ENCODE data around the gene GRPEL1.

Gene GRPEL1

DNA sequence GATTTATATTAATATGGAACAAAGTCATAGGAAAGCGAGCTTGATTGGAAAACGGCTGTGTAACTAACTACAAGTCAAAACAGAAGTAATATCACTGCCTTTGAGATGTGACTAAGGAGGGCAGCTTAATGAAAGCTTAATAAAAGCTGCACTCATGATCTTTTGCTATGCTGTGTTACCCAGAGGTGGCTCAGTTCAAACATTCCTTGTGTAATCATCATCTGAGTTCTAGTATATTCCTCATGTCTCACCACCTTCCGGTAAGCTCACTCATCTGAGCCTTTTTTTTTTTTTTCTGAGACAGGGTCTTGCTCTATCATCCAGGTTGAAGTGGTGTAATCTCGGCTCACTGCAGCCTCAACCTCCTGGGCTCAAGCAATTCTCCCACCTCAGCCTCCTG is 5.0 kb downstream of the GRPEL1 start:
- DNase-seq, result no peak

DNA sequence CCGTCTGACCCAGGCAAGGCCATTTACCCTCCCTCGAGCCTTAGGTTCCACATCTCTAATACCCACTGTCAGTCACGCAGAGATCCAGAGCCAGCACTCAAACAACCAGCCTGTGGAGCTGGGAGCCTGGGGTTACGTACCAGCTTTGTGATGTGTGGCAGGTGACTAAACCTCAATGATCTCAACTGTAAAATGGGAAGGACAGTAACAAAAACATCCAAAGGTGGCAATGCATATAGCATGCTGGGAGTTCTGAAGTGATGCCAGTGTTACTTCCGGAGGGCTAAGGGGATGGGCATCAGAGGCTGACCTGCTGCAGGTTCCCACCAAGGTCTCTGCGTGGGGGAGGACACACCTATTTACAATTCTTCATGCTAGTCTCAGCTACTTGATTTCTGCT is 6.0 kb downstream of the GRPEL1 start:
- peak; percentile 32 for DNase-seq

DNA sequence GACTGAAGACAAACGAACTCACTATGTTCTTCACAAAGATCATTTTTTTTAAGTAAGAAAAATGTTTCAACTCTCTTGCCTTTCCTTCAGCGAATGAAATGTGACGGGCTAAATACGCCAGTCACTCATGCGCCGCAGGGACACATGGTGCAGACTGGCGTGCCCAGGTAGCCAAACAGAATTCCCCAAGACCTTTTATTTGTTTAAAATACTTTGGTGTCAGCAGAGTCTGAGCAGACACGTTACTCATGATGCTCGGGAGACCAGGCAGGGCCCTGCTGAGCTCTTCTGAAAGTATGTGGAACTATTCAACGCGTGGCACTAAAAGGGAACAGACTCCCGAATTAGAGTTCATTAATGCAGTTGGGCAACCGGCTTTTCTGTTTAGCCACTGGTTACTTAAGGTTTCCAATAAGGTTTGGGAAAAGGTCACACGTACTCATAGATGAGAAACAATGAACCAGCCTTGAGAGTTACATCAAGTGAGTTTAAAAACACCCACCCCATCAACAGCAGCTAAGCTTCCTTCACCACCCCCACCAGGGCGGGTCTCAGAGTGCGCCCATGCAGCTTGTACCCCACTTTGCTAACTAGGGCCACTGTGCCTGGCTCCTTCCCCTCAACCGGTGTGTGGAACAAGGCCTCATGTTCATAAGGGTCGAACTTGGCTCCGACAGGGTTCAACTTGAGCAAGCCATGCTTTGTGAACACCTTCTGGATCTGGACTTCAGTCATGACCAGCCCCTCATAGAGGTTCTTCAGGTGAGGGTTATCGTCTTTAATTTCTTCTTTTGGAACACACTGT is 7.3 kb downstream of the GRPEL1 start:
- no peak for DNase-seq

DNA sequence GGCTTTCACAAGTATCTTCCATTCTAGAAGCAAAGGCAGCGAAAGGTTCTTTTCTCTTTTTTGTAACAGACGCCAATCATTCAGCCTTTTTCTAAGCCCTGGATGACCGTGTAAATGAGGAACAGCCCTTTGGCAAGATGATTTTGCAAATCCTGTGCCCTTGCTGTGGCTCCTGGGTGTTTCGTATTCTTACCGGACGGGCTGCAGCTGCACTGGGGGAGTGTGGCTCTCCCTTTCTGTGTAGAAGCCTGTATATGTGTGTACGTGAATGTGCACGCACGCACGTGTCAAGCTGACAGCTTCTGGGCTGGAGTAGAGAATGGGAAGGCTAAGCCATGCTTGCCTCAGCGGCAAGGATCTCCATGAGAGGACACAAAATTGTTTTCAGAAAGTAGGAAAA is 8.2 kb downstream of the GRPEL1 start:
- DNase-seq, result no peak

DNA sequence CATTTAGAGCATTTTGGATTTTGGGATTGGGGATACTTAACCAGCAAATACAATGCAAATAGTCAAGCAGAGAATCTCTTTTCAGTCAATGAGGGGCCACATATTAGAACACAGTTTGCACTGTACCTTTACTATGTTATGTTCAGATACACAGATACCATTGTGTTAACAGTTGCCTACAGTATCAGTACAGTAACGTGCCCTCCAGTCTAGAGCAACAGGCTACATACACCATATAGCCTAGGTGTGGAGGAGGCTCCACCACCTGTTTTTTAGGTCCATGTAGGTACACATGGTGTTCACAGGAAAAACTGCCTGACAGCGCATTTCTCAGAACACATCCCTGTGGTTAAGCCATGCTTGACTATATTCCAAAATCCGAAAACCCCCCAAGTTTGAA is 9.1 kb downstream of the GRPEL1 start:
- DNase-seq, result no peak

DNA sequence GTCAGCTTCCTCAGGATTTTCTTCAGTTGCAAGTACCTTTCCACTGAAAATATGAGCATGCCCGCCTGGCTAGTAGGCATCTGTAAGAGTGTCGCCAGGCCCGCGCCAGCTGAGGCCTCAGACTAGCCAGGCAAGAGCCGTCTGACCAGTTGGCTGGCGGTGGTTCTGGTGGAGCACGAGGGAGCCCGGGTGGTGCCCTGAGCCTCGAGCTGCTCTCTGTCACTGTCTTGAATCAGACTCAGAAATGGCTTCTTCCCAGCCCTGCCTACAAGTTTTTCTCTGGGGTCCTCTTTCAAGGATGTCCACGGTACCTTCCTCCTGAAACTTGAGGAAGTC is 11.9 kb downstream of the GRPEL1 start:
- DNase-seq, result no peak

DNA sequence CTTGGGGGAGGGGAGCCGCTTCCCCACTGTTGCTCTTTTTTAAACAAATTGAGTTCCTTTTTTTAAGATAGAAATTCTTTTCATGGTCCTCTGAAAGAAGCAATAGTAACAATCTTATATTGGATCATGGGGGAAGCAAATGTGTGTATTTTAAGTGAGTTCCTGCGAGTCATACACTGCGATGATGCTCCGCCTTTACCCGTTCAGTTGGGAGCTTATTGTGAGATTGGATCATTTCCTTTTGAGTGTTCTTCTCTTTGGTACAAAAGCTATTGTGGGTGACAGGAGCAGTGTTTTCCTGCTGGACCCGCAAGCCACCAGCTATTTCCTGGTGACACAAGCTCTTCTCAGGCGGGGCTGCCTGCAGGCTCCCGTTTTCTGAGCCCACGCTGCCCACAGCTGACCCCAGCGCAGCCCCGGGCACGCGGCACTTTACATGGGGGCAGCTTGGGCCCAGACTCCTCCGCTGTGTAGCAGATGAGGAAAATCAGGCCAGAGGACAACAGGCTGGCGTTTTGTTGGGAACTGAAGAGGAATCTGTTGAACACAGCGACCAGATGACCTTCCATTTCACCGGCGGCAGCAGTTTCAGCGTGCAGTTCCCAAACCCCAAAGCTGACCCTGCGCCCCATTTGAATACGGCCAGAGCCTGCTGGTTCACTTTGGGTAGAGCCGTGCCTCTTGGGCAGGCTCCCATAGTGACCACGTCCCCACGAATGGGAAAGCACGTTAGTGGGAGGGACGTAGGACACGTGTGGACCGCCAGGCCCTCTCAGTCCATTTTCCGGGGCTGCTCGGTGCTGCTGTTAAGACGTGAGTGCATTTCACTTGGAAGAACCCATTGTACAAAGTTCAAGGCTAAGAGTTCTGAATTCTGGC is 12.5 kb downstream of the GRPEL1 start:
- no peak for DNase-seq

DNA sequence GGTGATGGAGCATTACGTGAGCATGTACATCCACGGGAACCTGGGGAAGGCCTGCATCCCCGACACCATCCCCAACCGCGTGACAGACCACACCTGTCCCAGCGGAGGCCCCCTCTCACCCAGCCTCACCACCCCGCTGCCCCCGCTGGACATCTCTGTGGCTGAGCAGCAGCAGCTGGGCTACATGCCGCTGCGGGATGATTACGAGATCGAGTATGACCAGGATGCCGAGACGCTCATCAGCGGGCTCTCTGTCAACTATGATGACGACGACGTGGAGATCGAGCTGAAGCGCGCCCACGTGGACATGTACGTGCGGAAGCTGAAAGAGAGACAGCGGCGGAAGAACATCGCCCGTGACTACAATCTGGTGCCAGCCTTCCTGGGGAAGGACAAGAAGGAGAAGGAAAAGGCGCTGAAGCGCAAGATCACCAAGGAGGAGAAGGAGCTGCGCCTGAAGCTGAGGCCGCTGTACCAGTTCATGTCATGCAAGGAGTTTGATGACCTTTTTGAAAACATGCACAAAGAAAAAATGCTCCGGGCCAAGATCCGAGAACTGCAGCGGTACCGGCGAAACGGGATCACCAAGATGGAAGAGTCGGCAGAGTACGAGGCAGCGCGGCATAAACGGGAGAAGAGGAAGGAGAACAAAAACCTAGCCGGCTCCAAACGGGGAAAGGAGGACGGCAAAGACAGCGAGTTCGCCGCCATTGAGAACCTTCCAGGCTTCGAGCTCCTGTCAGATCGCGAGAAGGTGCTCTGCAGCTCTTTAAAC is 13.6 kb downstream of the GRPEL1 start:
- no peak for DNase-seq

DNA sequence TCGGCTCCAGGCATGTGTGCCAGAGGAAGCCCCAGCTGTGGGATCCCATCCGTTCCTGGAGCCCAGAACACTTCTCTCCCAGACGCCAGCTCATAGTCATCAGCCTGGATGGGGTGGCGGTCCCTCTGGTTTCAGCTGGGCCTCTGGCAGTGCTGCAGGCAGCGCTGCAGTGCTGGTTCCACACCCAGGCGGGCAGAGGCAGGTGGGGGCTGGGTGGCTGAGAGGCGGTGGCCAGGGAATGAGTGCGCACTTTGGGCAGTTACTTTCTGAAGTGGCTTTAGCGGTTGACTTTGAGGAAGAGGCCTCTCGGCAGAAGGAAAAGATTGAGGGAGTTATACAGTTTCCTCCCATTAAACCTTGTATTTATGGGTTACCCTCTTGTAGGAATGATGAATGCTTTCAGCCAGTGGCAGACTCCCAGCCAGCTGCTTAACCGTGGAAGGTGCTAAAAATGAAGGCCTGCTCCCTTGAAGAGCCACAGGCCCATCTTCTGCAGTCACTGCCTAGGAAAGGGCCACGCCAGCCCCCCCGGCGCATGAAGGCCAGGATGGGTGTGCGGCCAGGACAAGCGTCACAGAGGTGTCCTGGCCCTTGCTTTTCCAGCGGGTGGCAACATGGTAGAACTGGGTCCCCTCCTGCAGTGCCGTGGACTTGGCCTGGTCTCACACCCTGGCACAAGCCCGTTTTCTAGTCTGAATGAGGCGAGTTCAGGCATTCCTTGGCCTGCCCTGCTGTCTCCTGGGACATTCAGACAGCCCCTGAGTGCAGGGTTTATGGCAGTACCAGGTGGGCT is 14.7 kb downstream of the GRPEL1 start:
- DNase-seq, result no peak

DNA sequence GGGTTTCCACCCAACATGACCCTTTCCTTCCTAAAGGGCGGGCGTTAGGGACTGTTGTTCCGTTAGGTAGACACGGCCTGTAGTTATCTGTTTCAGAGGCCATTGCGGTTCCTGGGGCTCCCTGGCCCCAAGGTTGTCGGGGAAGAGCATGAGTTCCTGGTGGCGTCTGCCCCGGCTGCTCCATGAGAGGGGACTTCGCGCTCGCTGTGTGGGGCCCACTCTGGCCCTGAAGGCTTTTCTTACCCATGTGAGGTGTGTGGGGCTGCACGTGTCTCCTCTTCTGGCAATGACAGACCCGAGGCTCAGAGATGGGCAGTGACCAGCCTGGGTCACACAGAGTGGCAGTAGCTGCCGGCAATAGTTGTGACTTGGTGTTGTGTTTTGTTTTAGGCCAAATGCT is 15.6 kb downstream of the GRPEL1 start:
- no peak for DNase-seq

DNA sequence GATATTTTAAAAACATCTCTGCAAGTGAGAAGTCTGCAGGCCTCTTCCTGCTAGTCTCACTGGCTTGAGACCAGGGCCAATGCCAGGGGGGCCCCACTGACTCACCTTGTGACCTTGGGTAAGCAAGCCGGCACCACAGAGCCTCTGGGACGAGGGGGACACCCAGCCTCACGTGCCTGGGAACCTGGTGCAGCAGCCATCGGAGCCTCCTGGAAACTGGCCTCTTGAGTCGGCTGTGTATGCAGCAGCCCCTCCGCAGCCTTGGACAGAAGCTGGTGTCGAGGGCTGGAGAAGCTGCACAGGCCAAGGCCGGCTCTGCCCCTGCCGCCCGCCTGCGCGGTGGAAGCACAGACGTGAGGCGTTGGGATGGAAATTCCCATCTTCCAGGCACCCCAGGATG is 16.0 kb downstream of the GRPEL1 start:
- DNase-seq, result no peak

DNA sequence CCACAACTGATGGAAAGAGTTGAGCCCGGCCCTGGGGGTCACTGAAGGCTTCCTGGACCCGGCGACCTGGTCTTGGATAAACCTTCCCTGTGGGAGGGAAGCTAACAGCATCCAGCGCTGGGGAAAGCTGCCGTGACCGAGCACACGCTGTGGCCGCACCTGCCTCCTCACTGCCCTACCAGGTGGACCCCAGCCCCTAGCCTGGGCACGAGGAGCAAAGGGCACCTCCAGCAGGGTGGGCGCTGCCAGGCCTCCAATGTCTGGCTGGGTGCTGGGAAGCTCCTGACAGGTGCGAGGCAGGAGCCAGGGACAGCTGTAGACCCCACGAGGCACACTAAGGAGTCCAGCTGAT is 16.7 kb downstream of the GRPEL1 start:
- no peak for DNase-seq

DNA sequence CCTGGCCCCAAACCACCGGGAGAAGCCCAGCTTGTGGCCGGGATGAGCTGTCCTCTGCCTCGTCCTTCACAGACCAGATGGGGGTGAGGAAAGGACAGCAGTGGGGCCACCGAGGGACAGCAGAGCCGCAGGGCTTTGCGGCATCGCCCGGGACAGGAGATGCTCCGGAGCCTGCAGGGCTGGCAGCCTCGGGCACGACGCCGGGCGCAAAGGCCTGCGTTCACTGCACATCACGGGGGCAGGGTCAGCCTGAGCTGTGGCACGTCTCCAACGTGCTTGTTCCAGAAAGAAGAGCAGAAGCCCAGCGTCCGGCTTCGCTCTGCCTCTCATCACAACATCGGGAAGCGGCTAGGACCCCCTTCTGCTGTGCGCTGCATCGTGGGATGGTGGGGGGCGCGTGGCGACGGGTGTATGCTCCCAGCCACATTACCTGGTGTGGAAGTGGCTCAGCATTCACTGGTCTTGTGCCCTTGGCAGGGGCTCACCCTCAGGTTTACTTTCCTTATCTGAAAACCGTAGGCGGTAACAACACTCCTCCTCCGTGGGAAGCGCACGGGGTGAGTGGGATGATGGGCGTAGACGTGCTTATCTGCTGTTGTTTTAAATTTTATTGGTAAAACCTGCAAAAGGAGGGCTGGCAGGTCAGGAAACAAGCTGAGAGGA is 17.3 kb downstream of the GRPEL1 start:
- DNase-seq, result no peak

DNA sequence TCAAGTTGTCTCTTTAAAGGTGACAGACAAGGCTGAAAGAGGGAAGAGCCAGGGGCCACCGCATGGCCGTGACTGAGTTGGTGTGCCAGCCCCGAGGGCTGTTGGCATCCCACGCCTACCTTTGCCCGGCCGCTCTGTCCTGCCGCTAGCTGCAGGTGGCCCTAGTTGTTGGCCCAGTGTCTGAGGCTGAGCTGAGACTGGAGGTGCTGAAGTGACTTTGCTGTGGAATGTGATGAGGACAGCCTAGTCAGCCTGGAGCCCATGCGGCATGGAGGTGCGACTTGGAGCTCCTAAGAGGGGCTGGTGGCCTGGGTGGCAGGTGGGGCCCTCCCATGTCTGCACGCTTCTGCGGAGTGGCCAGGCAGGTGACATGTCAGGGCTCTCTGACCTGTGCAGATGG is 18.1 kb downstream of the GRPEL1 start:
- DNase-seq, result no peak

DNA sequence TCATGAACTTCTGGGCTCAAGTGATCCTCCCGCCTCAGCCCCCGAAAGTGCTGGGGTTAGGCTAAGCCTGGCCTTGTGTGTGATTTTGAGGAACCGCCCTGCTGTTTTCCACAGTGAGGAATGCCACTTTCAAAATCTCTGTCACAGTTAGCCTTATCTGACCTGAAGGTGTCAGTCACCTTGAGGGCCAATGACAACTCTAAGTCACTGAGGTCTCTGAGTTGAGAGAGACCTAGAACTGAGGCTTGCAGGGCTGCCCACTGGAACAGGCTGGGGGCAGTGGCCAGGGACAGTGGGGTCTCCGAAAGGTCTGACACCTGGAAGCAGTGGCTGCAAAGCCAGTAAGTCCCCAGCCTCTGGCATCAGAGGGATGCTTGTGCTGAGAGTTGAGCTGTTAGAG is 18.6 kb downstream of the GRPEL1 start:
- no peak for DNase-seq

DNA sequence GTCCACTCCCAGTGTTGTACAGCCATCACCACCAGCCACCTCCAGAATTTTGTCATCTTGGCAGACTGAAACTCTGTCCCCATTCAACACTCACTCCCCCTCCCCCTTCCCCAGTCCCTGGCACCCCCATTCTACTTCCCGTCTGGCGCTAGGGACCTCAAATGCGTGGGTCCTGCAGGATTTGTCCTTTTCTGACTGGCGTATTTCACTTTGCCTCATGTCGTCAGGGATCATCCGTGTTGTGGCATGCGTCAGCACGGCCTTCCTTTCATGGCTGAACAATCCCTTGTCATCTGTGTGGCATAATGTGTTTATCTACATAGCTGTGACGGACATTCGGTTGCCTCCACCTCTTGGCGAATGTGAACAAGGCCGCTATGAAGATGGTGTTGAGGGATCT is 19.2 kb downstream of the GRPEL1 start:
- DNase-seq, result no peak

DNA sequence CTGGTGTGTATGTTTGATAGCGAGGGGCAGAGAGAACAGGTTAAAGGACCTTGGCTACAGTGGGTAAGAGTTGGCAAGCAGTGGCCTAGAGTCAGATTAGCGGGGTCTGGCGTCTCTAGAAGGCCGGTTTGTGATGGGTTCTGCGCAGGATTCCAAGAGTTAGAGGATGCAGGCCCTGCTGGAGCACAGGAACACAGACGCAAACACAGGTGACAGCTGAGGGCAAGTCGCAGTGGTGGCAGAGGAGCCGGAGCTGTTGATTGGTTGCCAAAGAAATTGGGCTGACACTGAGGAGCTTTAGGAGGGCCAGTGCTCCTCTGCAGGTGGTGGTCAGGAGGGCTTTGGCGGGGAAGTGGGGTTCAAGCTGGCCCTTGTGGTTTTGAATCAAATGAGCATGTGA is 20.9 kb downstream of the GRPEL1 start:
- no peak for DNase-seq

DNA sequence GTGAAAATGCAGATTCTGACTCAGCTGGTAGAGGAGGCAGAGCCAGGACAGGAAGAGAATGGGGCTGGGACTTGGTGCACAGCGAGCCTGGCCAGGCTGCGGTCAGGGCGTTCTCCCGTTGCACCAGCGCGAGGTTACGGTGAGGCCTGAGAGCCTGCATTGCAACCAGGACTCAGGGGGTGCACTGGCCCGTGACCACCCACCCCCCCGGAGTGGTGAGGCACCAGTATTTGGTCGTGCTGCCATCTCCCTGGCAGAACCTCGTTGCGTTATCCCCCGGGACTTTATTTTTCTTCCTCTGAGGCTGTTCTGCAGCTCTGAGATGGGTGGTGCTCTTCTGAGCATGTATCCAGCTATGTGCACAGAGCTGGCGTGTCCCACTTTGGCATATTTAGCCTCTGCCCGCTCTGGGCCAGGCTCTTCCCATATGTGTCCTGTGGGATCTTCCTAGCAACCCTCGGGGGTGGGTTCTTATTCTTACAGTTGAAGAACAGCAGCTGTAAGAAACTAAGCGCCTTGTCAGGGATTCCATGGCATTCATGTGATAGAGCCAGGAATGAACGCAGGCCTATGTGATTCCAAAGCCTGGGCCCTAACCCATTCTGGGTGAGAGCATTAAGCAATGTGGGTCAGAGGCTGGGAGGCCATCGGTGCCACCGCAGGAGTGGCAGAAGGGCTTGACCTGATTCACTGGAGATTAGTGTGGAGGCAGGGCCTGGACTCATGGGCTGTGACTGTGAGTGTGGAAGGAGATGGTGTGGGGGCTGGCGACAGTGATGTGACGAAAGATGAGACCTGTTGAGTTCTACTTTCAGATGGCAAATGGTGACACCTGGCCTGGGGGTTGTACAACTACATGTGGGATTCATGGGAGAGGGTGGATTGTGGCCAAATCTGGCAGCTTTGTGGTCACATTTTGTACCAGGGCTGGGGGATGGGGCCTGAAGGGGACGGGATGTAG is 21.6 kb downstream of the GRPEL1 start:
- DNase-seq, result no peak

DNA sequence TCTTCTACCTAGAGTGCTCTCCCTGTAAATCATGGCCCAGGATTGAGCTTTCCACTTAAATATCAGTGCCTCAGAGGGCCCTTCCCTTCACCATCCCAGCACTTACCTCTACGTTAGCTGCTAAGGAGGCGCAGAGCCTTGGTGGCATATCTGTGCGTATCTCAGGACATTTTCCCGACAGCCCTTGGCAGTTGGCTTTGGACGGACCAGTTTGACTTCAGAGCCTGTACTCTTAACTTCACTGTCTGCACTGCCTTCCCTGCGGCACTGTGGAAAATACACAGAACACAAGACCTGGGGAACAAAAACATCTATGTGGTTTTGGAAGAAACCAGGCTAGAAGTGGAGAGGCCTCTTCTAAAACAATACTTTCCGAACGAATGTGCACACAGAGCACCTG is 22.3 kb downstream of the GRPEL1 start:
- DNase-seq, result no peak

DNA sequence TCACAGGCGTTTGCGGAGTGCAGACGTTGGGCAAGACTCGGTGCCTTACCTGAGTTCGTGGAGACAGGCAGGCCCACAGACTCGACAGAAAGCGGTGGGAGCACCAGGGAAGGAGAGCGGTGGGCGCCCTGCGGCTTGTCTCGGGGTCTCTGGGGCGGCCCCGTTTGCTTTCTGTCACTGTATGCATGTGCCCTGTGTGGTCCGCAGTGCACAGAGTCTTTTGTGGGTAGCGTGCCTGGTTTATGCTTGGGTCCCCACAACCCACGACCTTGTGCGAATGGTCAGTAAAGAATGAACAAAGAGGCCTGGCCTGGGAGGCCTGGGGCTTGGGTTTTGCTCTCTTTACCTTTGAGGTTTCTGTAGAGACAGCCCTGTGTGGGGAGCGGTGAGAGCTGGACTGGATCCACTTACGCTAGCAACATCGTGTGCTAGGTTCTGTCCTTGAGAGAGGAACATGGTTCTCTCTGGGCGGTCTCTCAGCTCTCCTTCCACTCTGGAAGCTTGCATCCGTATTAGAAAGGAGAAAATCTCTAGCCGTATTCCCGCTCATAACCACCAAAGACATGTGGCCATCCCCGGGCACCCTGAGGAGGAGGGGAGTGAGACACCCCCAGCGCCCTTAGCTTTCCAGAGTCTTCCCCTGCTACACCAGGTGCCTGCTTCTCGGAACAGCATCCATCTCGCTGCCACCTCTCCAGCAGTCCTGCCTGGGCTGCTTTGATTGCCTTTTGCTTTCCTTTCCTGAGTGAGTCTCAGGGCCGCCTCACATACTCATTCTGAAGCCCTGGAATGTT is 23.5 kb downstream of the GRPEL1 start:
- no peak for DNase-seq

All from islet precursor cell (in vitro differentiated cells).